ENCODE results near the gene MRPL58. TPM values are rescaled to one million over a fixed set of nuclear protein-coding genes. Genes with fewer than 3 reads are reported as not detected.

Gene MRPL58
- total RNA-seq, 2 donors from 2014 or later, result 29.7 to 30.1 TPM

GRCh38 chr17:75003070-75003956 lies 9.2 kb upstream of the MRPL58 start:
- H3K27me3 Mint-ChIP-seq (ENCODE audit: insufficient read depth), result no peaks in the 10 kb centered on the region
- H3K27ac Mint-ChIP-seq, result no peak overlapping the region
- Histone ChIP-seq H3K4me3 (ENCODE audit: low read length) (no peak overlapping the region), H3K4me1 (ENCODE audit: control insufficient read depth, insufficient read depth, low read length) (no peaks in the 10 kb centered on the region), H3K36me3 (ENCODE audit: control insufficient read depth, insufficient read depth, low read length) (peaks cover 19% of the 10 kb centered on the region), H3K27me3 (ENCODE audit: control insufficient read depth, insufficient read depth, low read length, poor library complexity, severe bottlenecking) (no peaks in the 10 kb centered on the region), H3K27ac (ENCODE audit: low read depth, low read length) (no peak overlapping the region), H3K9me3 (ENCODE audit: control insufficient read depth, low read length) (no peaks in the 10 kb centered on the region), H3K9ac (ENCODE audit: extremely low read depth, low read length, poor library complexity, severe bottlenecking) (no peak overlapping the region)
- DNase-seq, result peak; percentile 86
- TF ChIP-seq CTCF (conservative IDR thresholded peaks at IDR 0.05), result peak; percentile 58
- H3K9me3 Mint-ChIP-seq, result no peaks in the 10 kb centered on the region
- no peak overlapping the region for H3K4me3 Mint-ChIP-seq
- H3K36me3 Mint-ChIP-seq (ENCODE audit: low read depth), result peaks cover 24% of the 10 kb centered on the region
- 95 to 96% methylated on average over 54 to 76 of the region's 76 CpGs for WGBS, 2 experiments (ENCODE audit: insufficient coverage in 1 of 2, insufficient read length in 1 of 2)
- no peaks in the 10 kb centered on the region for H3K4me1 Mint-ChIP-seq

- H3K27me3 Mint-ChIP-seq (ENCODE audit: insufficient read depth), result no peaks in the 10 kb centered on the region
Observed at GRCh38 chr17:75003957-75004355, 8.5 kb upstream of the MRPL58 start.

GRCh38 chr17:75004371-75004770 lies 8.1 kb upstream of the MRPL58 start:
- Histone ChIP-seq H3K9ac (ENCODE audit: extremely low read depth, low read length, poor library complexity, severe bottlenecking) (no peak overlapping the region), H3K27me3 (ENCODE audit: control insufficient read depth, insufficient read depth, low read length, poor library complexity, severe bottlenecking) (no peaks in the 10 kb centered on the region), H3K36me3 (ENCODE audit: control insufficient read depth, insufficient read depth, low read length) (peaks cover 19% of the 10 kb centered on the region), H3K4me1 (ENCODE audit: control insufficient read depth, insufficient read depth, low read length) (no peaks in the 10 kb centered on the region), H3K27ac (ENCODE audit: low read depth, low read length) (no peak overlapping the region), H3K4me3 (ENCODE audit: low read length) (no peak overlapping the region), H3K9me3 (ENCODE audit: control insufficient read depth, low read length) (no peaks in the 10 kb centered on the region)
- Mint-ChIP-seq H3K4me1 (no peaks in the 10 kb centered on the region), H3K27ac (no peak overlapping the region), H3K9me3 (no peaks in the 10 kb centered on the region), H3K36me3 (ENCODE audit: low read depth) (peaks cover 24% of the 10 kb centered on the region), H3K4me3 (no peak overlapping the region), H3K27me3 (ENCODE audit: insufficient read depth) (no peaks in the 10 kb centered on the region)
- 93 to 100% methylated on average over 1 to 3 of the region's 3 CpGs for WGBS, 2 experiments (ENCODE audit: insufficient coverage in 1 of 2, insufficient read length in 1 of 2)
- DNase-seq, result no peak
- no peak for TF ChIP-seq CTCF (conservative IDR thresholded peaks at IDR 0.05)

More at GRCh38 chr17:75003957-75004355, 8.5 kb upstream of the MRPL58 start:
- Histone ChIP-seq H3K4me3 (ENCODE audit: low read length) (no peak overlapping the region), H3K27me3 (ENCODE audit: control insufficient read depth, insufficient read depth, low read length, poor library complexity, severe bottlenecking) (no peaks in the 10 kb centered on the region), H3K9ac (ENCODE audit: extremely low read depth, low read length, poor library complexity, severe bottlenecking) (no peak overlapping the region), H3K4me1 (ENCODE audit: control insufficient read depth, insufficient read depth, low read length) (no peaks in the 10 kb centered on the region), H3K27ac (ENCODE audit: low read depth, low read length) (no peak overlapping the region), H3K36me3 (ENCODE audit: control insufficient read depth, insufficient read depth, low read length) (peaks cover 19% of the 10 kb centered on the region), H3K9me3 (ENCODE audit: control insufficient read depth, low read length) (no peaks in the 10 kb centered on the region)
- no peak for TF ChIP-seq CTCF (conservative IDR thresholded peaks at IDR 0.05)
- 96% methylated on average over 16 to 19 of the region's 19 CpGs for WGBS, 2 experiments (ENCODE audit: insufficient coverage in 1 of 2, insufficient read length in 1 of 2)
- Mint-ChIP-seq H3K9me3 (no peaks in the 10 kb centered on the region), H3K4me1 (no peaks in the 10 kb centered on the region), H3K27ac (no peak overlapping the region), H3K36me3 (ENCODE audit: low read depth) (peaks cover 24% of the 10 kb centered on the region), H3K4me3 (no peak overlapping the region)
- no peak for DNase-seq
